ENCODE measurements around the gene PHB1.
"Not testable (repeated sequence)": the region's sequence is repeated elsewhere in the genome, so short reads cannot be mapped to it uniquely, and the experiment has no call there.

PHB1 gene

DNA sequence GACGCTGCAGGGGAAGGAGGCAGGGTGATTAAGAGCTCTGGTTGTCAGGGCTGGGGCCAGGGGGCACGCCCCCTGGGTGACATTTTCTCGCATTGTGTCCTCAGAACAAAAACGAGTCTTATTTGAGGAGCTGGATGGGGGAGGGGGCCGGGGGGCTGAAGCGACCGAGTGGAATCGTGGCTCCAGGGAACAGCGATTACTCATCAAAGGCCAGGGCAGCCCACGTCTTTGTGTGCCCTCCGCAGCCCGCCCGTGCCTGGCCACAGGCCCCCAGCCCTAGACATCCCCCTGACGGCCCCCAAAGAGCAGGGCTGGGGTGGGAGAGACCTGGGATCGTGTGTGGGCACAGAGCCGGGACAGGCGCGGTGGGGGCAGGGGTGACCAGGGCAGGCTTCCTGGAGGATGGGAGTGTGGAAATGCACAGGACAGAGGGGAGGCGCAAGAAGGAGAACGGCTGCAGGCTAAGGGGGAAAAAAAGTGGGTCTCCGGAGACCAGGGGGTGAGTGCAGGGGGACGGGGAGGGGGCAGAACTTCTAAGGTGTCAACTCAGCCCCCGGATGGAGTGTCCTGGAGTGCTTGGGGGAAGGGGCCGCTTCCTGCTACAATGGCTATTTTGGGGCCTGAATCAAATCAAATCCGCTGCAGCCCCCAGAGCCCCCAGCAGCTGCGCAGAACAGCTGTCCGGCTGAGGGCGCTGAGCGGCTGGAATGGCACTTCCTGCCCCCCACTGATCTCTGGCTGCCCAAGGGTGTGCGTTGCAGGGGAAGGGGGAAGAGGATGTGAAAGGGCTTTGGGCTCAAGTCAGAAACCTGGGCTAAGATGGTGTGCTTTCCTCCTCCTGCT, 24.0 kb upstream of the PHB1 start:
- DNase-seq (ENCODE audit: insufficient read length) (peak; percentile 32), FAIRE-seq (no peak)
- TF ChIP-seq POLR2AphosphoS5 (IDR thresholded peaks at IDR 0.05; ENCODE audit: low read depth, low read length) (no peak), TAF1 (IDR thresholded peaks at IDR 0.05; ENCODE audit: borderline replicate concordance, low read depth, low read length) (no peak), POLR2A (IDR thresholded peaks at IDR 0.05; ENCODE audit: low read depth, low read length) (no peak)

DNA sequence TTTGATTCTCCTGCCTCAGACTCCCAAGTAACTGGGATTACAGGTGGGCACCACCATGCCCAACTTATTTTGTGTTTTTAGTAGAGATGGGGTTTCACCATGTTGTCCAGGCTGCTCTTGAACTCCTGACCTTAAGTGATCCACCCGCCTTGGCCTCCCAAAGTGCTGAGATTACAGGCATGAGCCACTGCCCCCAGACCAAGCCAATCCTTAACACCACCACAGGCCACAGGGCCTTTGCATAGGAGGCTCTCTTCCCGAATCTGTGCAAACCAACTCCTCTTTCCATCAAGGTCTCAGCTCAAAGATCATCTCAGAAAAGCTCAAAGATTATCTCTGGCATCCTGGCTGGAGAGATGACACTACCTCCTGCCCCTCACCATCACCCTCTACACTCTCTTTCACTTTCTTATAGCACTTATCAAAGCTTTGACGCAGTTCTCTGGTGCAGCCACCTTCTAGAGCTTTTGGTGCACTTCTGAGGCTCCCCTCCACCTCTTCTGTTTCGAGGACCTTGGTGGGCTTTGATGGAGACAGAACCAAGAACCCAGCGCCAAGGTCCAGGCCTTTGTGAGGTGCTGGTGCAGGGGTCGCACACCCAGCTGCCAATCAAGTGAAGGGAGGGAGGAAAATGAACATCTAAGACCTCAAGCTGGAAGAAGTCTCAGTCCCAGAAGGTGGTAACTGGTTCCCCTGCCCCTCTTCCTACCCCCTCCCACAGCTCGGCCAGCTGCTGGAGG, 23.2 kb upstream of the PHB1 start:
- DNase-seq (ENCODE audit: insufficient read length): peak; percentile 6
- no peak for FAIRE-seq
- TF ChIP-seq POLR2A (IDR thresholded peaks at IDR 0.05; ENCODE audit: low read depth, low read length) (no peak), TAF1 (IDR thresholded peaks at IDR 0.05; ENCODE audit: borderline replicate concordance, low read depth, low read length) (no peak), POLR2AphosphoS5 (IDR thresholded peaks at IDR 0.05; ENCODE audit: low read depth, low read length) (no peak)

DNA sequence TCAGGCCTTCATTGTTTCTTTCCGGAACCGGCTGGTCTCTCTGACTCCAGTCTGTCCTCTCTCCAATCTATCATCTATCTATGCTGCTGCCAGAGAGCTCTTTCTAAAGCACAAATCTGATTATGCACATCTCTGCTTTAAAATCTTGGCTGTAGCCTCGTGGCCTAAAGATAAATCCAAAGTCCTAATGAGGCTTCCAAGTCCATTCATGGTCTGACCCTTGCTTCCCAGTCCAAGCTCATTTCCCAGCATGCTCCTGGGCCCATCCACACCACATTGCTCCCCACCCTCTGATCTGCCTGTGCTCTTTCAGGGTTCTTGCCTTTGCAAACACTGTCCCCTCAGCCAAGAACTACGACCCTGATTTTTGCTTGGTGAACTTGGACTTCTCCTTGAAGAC, 21.5 kb upstream of the PHB1 start:
- TF ChIP-seq POLR2A (IDR thresholded peaks at IDR 0.05; ENCODE audit: low read depth, low read length) (no peak), TAF1 (IDR thresholded peaks at IDR 0.05; ENCODE audit: borderline replicate concordance, low read depth, low read length) (no peak), POLR2AphosphoS5 (IDR thresholded peaks at IDR 0.05; ENCODE audit: low read depth, low read length) (no peak)
- DNase-seq (ENCODE audit: insufficient read length) (peak; percentile 1), FAIRE-seq (no peak)

- FAIRE-seq (no peak), DNase-seq (ENCODE audit: insufficient read length) (peak; percentile 1)
Observed at GRCh38 chr17:49435671-49436029, 21.0 kb upstream of the PHB1 start.

GRCh38 chr17:49434821-49435670, 20.4 kb upstream of the PHB1 start:
- DNase-seq (ENCODE audit: insufficient read length): peak; percentile 67
- no peak for TF ChIP-seq TAF1 (IDR thresholded peaks at IDR 0.05; ENCODE audit: borderline replicate concordance, low read depth, low read length)
- FAIRE-seq: peak; percentile 69

More at GRCh38 chr17:49435671-49436029, 21.0 kb upstream of the PHB1 start:
- no peak for TF ChIP-seq POLR2A (IDR thresholded peaks at IDR 0.05; ENCODE audit: low read depth, low read length)
- no peak for TF ChIP-seq POLR2AphosphoS5 (IDR thresholded peaks at IDR 0.05; ENCODE audit: low read depth, low read length)
- TF ChIP-seq TAF1 (IDR thresholded peaks at IDR 0.05; ENCODE audit: borderline replicate concordance, low read depth, low read length): no peak

- no peak for TF ChIP-seq TAF1 (IDR thresholded peaks at IDR 0.05; ENCODE audit: borderline replicate concordance, low read depth, low read length)
- TF ChIP-seq POLR2AphosphoS5 (IDR thresholded peaks at IDR 0.05; ENCODE audit: low read depth, low read length): no peak
- no peak for TF ChIP-seq POLR2A (IDR thresholded peaks at IDR 0.05; ENCODE audit: low read depth, low read length)
- FAIRE-seq (no peak), DNase-seq (ENCODE audit: insufficient read length) (no peak)
Observed at GRCh38 chr17:49433000-49433694, 18.5 kb upstream of the PHB1 start.

DNA sequence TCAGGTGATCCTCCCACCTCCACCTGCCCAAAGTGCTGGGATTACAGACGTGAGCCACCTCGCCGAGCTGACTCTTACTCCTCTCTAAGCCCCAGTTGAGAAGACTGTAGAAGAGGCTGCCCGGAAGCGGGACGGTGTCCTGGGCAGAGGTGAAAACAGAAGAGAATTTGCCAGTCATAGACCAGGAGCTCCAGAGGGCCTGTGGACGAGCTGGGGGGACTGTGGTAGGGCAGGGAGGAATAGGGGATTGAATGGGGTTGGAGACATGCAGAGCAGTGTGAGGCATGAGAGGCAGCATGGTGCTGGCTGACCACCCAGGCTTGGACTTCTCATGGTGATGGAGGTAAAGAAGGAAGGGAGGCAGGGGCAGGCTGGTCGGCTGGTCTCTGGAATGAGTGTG, 17.1 kb upstream of the PHB1 start:
- FAIRE-seq: no peak
- no peak for TF ChIP-seq TAF1 (IDR thresholded peaks at IDR 0.05; ENCODE audit: borderline replicate concordance, low read depth, low read length)
- TF ChIP-seq POLR2AphosphoS5 (IDR thresholded peaks at IDR 0.05; ENCODE audit: low read depth, low read length): no peak
- no peak for TF ChIP-seq POLR2A (IDR thresholded peaks at IDR 0.05; ENCODE audit: low read depth, low read length)
- no peak for DNase-seq (ENCODE audit: insufficient read length)

DNA sequence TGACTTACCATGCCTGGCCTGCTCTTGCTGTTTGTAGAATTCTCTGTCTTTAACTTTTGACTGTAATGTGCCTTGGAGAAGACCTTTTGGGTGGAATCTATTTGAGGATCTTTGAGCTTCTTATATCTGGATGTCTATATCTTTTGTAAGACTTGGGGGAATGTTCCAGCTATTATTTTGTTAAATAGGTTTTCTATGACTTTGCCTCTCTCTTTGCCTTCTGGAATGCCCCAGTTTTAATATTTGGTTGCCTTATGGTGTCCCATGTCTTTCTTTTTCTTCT, 10.3 kb upstream of the PHB1 start:
- DNase-seq (ENCODE audit: insufficient read length) (no peak), FAIRE-seq (no peak)
- TF ChIP-seq POLR2A (IDR thresholded peaks at IDR 0.05; ENCODE audit: low read depth, low read length) (no peak), POLR2AphosphoS5 (IDR thresholded peaks at IDR 0.05; ENCODE audit: low read depth, low read length) (no peak), TAF1 (IDR thresholded peaks at IDR 0.05; ENCODE audit: borderline replicate concordance, low read depth, low read length) (no peak)

DNA sequence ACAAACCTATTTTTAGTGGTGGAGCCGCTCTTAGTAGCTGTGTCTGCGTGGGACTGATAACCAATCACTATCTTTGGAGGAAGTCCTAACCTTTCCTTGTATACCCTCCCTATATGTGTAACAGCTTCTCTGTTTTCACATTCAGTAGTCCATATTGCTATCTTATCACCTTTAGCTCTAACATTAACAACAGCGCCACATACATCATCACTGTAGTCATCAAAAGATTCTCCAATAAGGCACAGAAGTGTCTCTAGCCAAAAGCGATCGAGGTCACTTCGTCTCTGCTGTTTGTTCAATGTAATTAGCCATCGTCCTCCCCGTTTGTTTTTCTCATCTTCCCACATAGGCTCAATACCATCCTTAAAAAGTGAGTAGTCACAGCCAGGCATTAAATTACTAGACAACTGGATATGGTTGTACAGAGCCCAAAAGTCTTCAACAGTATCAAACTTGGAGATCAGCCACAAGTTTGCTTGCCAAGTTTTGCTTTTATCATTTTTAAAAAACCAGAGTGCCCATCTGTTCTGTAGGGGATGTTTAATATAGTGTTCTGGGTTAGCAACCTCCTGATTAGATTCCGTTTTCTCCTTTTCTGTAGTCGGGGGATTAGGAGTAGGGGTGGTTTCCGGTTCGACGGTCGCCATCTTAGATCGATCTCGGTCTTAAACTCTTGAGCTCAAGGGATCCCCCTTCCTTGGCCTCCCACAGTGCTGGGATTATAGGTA, 9.8 kb upstream of the PHB1 start:
- DNase-seq (ENCODE audit: insufficient read length); FAIRE-seq: not testable (repeated sequence)

DNA sequence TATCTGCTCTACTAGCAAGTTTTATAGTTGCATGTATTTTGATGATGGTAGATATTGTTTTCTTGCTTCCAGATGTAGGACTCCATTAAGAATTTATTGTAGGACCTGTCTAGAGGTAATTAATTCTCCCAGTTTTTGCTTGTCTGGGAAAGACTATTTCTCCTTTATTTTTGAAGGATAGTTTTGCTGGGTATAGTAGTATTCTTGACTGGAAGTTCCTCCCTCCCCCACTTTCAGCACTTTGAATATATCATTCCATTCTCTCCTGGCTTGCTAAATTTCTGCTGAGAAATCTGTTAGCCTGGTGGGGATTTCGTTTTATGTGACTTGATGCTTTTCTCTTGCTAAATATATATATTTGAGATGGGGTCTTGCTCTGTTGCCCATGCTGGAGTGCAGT, 8.0 kb upstream of the PHB1 start:
- FAIRE-seq: no peak
- TF ChIP-seq POLR2A (IDR thresholded peaks at IDR 0.05; ENCODE audit: low read depth, low read length) (no peak), TAF1 (IDR thresholded peaks at IDR 0.05; ENCODE audit: borderline replicate concordance, low read depth, low read length) (no peak), POLR2AphosphoS5 (IDR thresholded peaks at IDR 0.05; ENCODE audit: low read depth, low read length) (no peak)
- DNase-seq (ENCODE audit: insufficient read length): no peak

GRCh38 chr17:49419761-49420160, 5.1 kb upstream of the PHB1 start:
- DNase-seq (ENCODE audit: insufficient read length); FAIRE-seq: not testable (repeated sequence)

DNA sequence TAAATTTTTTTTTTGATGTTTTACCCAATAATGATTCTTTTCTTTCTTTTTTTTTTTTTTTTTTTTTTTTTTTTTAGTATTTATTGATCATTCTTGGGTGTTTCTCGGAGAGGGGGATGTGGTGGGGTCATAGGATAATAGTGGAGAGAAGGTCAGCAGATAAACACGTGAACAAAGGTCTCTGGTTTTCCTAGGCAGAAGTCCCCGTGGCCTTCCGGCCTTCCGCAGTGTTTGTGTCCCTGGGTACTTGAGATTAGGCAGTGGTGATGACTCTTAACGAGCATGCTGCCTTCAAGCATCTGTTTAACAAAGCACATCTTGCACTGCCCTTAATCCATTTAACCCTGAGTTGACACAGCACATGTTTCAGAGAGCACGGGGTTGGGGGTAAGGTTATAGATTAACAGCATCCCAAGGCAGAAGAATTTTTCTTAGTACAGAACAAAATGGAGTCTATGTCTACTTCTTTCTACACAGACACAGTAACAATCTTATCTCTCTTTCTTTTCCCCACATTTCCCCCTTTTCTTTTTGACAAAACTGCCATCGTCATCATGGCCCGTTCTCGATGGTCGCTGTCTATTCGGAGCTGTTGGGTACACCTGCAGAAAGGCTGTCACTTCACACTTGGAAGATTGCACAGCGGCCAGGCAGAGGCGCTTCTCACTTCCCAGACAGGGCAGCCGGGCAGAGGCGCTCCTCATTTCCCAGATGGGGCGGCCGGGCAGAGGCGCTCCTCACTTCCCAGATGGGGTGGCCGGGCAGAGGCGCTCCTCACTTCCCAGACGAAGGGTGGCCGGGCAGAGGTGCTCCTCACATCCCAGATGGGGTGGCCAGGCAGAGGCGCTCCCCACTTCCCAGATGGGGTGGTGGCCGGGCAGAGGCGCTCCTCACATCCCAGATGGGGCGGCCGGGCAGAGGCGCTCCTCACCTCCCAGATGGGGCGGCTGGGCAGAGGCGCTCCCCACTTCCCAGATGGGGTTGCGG, 4.4 kb upstream of the PHB1 start:
- FAIRE-seq: not testable (repeated sequence)

More for the DNA sequence above, 4.4 kb upstream of the PHB1 start:
- DNase-seq (ENCODE audit: insufficient read length): not testable (repeated sequence)

Data from GM12892 (cell line).